ENCODE data around the gene LIPG.

The LIPG gene

DNA sequence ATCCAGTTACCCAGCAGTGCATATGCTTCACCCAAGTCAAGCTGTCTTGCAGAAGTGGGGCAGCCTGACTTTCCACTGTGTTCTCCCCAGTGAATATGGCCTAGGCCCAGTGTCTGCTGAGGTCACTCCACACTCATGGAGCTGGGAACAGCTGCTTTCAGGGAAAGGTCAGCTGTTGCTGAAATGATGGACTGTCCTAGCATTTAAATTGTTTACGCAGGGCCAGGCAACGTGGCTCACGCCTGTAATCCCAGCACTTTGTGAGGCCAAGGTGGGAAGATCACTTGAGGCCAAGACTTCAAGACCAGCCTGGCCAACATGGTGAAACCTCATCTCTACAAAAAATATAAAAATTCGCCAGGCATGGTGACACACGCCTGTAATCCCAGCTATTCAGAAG is 86.5 kb downstream of the LIPG start:
- TF ChIP-seq, protein P1, sequence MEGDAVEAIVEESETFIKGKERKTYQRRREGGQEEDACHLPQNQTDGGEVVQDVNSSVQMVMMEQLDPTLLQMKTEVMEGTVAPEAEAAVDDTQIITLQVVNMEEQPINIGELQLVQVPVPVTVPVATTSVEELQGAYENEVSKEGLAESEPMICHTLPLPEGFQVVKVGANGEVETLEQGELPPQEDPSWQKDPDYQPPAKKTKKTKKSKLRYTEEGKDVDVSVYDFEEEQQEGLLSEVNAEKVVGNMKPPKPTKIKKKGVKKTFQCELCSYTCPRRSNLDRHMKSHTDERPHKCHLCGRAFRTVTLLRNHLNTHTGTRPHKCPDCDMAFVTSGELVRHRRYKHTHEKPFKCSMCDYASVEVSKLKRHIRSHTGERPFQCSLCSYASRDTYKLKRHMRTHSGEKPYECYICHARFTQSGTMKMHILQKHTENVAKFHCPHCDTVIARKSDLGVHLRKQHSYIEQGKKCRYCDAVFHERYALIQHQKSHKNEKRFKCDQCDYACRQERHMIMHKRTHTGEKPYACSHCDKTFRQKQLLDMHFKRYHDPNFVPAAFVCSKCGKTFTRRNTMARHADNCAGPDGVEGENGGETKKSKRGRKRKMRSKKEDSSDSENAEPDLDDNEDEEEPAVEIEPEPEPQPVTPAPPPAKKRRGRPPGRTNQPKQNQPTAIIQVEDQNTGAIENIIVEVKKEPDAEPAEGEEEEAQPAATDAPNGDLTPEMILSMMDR (conservative IDR thresholded peaks at IDR 0.05; ENCODE audit: low read depth) = no peak
- CTCF ChIA-PET = interaction anchor here (0.7 kb wide), 1 partner anchor 220 kb away, joined by 3 read pairs; no protein-coding TSS in a partner anchor
- POLR2A ChIA-PET (ENCODE audit: low non-redundant PET) = no interaction called here
- H3K27ac ChIP-seq = no peak overlapping the region
- DNase-seq (ENCODE audit: low spot score) = no peak
